GM19328 (cell line): ENCODE data around the gene SNED1.

Experiments
- ATAC-seq: cut with Tn5 transposase; IDR thresholded peaks from one replicate; pipeline ENCODE4 v1.9.1; 2021; ENCODE audit warnings: mild to moderate bottlenecking, moderate library complexity; ENCODE audit not compliant: unreplicated experiment

Gene SNED1

GRCh38 chr2:241066171-241066892 is 67.9 kb downstream of the SNED1 start:
- ATAC-seq: no peak

GRCh38 chr2:241066893-241067341 is 68.5 kb downstream of the SNED1 start:
- ATAC-seq: no peak

GRCh38 chr2:241067501-241068135 is 69.2 kb downstream of the SNED1 start:
- no peak for ATAC-seq

GRCh38 chr2:241068136-241068941 is 69.9 kb downstream of the SNED1 start:
- no peak for ATAC-seq

GRCh38 chr2:241068942-241069810 is 70.8 kb downstream of the SNED1 start:
- no peak for ATAC-seq

GRCh38 chr2:241069821-241070281 is 71.4 kb downstream of the SNED1 start:
- ATAC-seq: no peak

GRCh38 chr2:241070361-241070760 is 71.9 kb downstream of the SNED1 start:
- no peak for ATAC-seq

GRCh38 chr2:241070811-241071676 is 72.6 kb downstream of the SNED1 start:
- ATAC-seq: no peak

GRCh38 chr2:241071677-241072111 is 73.3 kb downstream of the SNED1 start:
- ATAC-seq: no peak

- no peak for ATAC-seq
These were observed 73.7 kb downstream of the SNED1 start for GRCh38 chr2:241072151-241072550.

GRCh38 chr2:241072553-241073165 is 74.2 kb downstream of the SNED1 start:
- no peak for ATAC-seq

- no peak for ATAC-seq
These were observed 75.0 kb downstream of the SNED1 start for GRCh38 chr2:241073166-241074064.

GRCh38 chr2:241074065-241074818 is 75.8 kb downstream of the SNED1 start:
- ATAC-seq: no peak

- no peak for ATAC-seq
These were observed 76.6 kb downstream of the SNED1 start for GRCh38 chr2:241074901-241075540.

- no peak for ATAC-seq
These were observed 82.2 kb downstream of the SNED1 start for GRCh38 chr2:241080405-241081189.

- no peak for ATAC-seq
These were observed 82.8 kb downstream of the SNED1 start for GRCh38 chr2:241081190-241081642.
